Heart right ventricle (tissue), 16 donors: ENCODE results near the gene TRABD2B. TPM values are rescaled to one million over a fixed set of nuclear protein-coding genes. Genes with fewer than 3 reads are reported as not detected.

Experiments used
- ATAC-seq, 8 donors: fragments of 200-7000 bp; cut with Tn5 transposase; one replicate each; pipeline ENCODE4 v1.9.1; 2020; ENCODE audit warnings: mild to moderate bottlenecking in 8 of 8, moderate library complexity in 8 of 8, moderate number of reproducible peaks in 1 of 8
- DNase-seq, 2 donors: peaks; one replicate each; pipeline ENCODE4 v3.0.0-alpha.2; 2020
- H3K27ac ChIP-seq, 10 donors: fragments of 200-600 bp; sonication (generic) in 2 of 10; one replicate each; pipeline versions ENCODE4 v1.5.0 to v1.8.0; 2020 to 2022; ENCODE audit warnings: mild to moderate bottlenecking in 3 of 10
- H3K27me3 ChIP-seq, 7 donors: fragments of 200-600 bp; one replicate each; pipeline ENCODE4 v1.8.0; 2021 to 2022; ENCODE audit warnings: mild to moderate bottlenecking in 2 of 7
- H3K36me3 ChIP-seq, 9 donors: fragments of 200-600 bp; sonication (generic) in 1 of 9; one replicate each; pipeline versions ENCODE4 v1.5.0 to v1.8.0; 2020 to 2022; ENCODE audit warnings: mild to moderate bottlenecking in 2 of 9
- H3K4me1 ChIP-seq, 9 donors: fragments of 200-600 bp; sonication (generic) in 1 of 9; one replicate each; pipeline versions ENCODE4 v1.5.0 to v1.8.0; 2020 to 2022; ENCODE audit warnings: mild to moderate bottlenecking in 4 of 9
- H3K4me3 ChIP-seq, 10 donors: fragments of 200-600 bp; sonication (generic) in 2 of 10; one replicate each; pipeline versions ENCODE4 v1.5.0 to v1.8.0; 2020 to 2022; ENCODE audit warnings: mild to moderate bottlenecking in 7 of 10, moderate library complexity in 2 of 10
- H3K9me3 ChIP-seq, 11 donors: fragments of 200-600 bp in 10 of 11; sonication (generic) in 2 of 11; one replicate each; pipeline versions ENCODE4 v1.5.0 to v1.8.0; 2013 to 2022; ENCODE audit warnings: mild to moderate bottlenecking in 2 of 11, control low read depth in 1 of 11, moderate library complexity in 1 of 11
- CTCF ChIP-seq, 9 donors: fragments of 200-600 bp; sonication (generic) in 2 of 9; IDR thresholded peaks; one replicate each; pipeline versions ENCODE4 v1.5.0 to v1.8.0; 2021 to 2022; ENCODE audit warnings: antibody characterized with exemption in 9 of 9, mild to moderate bottlenecking in 5 of 9, moderate library complexity in 1 of 9
- WGBS, 2 donors: extraction: QIAGEN DNeasy Blood & Tissue Kit; methylation state at CpG; one replicate each; pipeline ENCODE4 v1.1.7; 2013; ENCODE audit warnings: inconsistent platforms in 1 of 2; 5-methylcytosine and 5-hydroxymethylcytosine counted together
- intact Hi-C, 10 donors: fragments of 100-400 bp; cut with DNase I; formaldehyde crosslinking; loops; one replicate each; pipeline versions ENCODE4 v1.11.1 to v1.14.2; 2022
- polyA plus RNA-seq, 2 donors: library from polyadenylated mRNA; stranded (reverse); fragments of 200-250 nt; gene quantifications; one replicate each; pipeline ENCODE4 v1.2.3, GENCODE V29; 2013
- total RNA-seq, 10 donors: library from RNA; stranded (reverse); fragmentation: NEBNext Ultra II Directional in 3 of 10; extraction: Animal tissue kit (Norgen Biotek cat#: 25700) in 3 of 10; gene quantifications; one replicate each; pipeline versions ENCODE4 v1.2.1 to v1.2.4, GENCODE V29; 2021 to 2023
- donor health status: Arrhythmogenic right ventricular cardiomyopathy.
- donor health status: ischemic (EF 13 %, LVEDD 7.1; RV severe dilation, severe dysfunction).
- donor health status: healthy with polysubstance abuse.
- donor health status: DM: no; HTN: yes; CAD: no.
- donor health status: DM: no; HTN: no; CAD: no.
- donor health status: ischemic (EF 25% LVEDD 6.9; RV normal size, moderate dysfunction).
- donor health status: ischemic (EF 25% LVEDD 5.7; RV mildly dilated, moderate dysfunction).
- donor health status: healthy.
- donor health status: DM: yes; HTN: yes; CAD: no.
- donor health status: Ischemic cardiomyopathy.
- donor health status: ischemic (EF 35%, LVEDD 5.7; RV mildly dilated, moderate dysfunction).
- donor health status: nonischemic (EF 11% LVEDD 7.7; RV severe dilation, severe dysfunction).
- donor health status: DM: yes; HTN: yes; CAD: no.
- donor health status: PGD.
- donor health status: ischemic (EF 29% LVEDD 5.4; RV normal size, mild dysfunction).
- donor health status: nonischemic (EF 23%, LVEDD 6.1; RV moderate dilation, normal function).

Gene TRABD2B
- total and polyA plus RNA-seq, 12 donors, result 0.21 to 1.1 (median 0.53) TPM

GRCh38 chr1:47840393-47841190 lies 156.6 kb downstream of the TRABD2B start:
- 68 to 71% methylated on average over 4 of the region's 4 CpGs for WGBS, 2 donors
- H3K9me3 ChIP-seq, result peaks cover 0 to 8% (median 4%) of the 10 kb centered on the region in 11 donors
- peaks cover 0 to 16% (median 0%) of the 10 kb centered on the region in 9 donors for H3K4me1 ChIP-seq
- intact Hi-C loops, result no loop called here
- no peak for ATAC-seq
- DNase-seq, result no peak
- no peaks in the 10 kb centered on the region for H3K36me3 ChIP-seq
- no peak overlapping the region for H3K4me3 ChIP-seq
- no peak overlapping the region for H3K27ac ChIP-seq
- H3K27me3 ChIP-seq, result no peaks in the 10 kb centered on the region
- no peak for TF ChIP-seq CTCF (IDR thresholded peaks at IDR 0.05)

GRCh38 chr1:47839433-47839760 lies 157.8 kb downstream of the TRABD2B start:
- peaks cover 0 to 20% (median 14%) of the 10 kb centered on the region in 11 donors for H3K9me3 ChIP-seq
- no peaks in the 10 kb centered on the region for H3K36me3 ChIP-seq
- no peak for TF ChIP-seq CTCF (IDR thresholded peaks at IDR 0.05)
- no peak for ATAC-seq
- DNase-seq, result no peak
- 83 to 88% methylated on average over 4 of the region's 4 CpGs for WGBS, 2 donors
- no peak overlapping the region for H3K4me3 ChIP-seq
- H3K27ac ChIP-seq, result no peak overlapping the region
- H3K4me1 ChIP-seq, result peaks cover 0 to 16% (median 0%) of the 10 kb centered on the region in 9 donors
- no peaks in the 10 kb centered on the region for H3K27me3 ChIP-seq
- intact Hi-C loops, result loop anchor here in 1 of 10 donors (10.0 kb wide), 1 partner anchor 95 kb away; no protein-coding TSS in a partner anchor

- DNase-seq, result no peak
Measured at GRCh38 chr1:47838562-47839432, 158.4 kb downstream of the TRABD2B start.

More at GRCh38 chr1:47838562-47839432, 158.4 kb downstream of the TRABD2B start:
- Histone ChIP-seq H3K36me3 (no peaks in the 10 kb centered on the region), H3K27ac (no peak overlapping the region), H3K27me3 (no peaks in the 10 kb centered on the region), H3K9me3 (peaks cover 0 to 25% (median 14%) of the 10 kb centered on the region in 11 donors), H3K4me3 (no peak overlapping the region), H3K4me1 (peaks cover 0 to 16% (median 0%) of the 10 kb centered on the region in 9 donors)
- intact Hi-C loops, result loop anchor here in 1 of 10 donors (10.0 kb wide), 1 partner anchor 96 kb away; no protein-coding TSS in a partner anchor
- ATAC-seq, result no peak
- 83 to 84% methylated on average over 16 of the region's 16 CpGs for WGBS, 2 donors
- no peak for TF ChIP-seq CTCF (IDR thresholded peaks at IDR 0.05)
